Myocyte (in vitro differentiated cells): ENCODE data around the gene CST11. TPM values are rescaled to one million over a fixed set of nuclear protein-coding genes. Genes with fewer than 3 reads are reported as not detected.

Experiments
- total RNA-seq: library from RNA; depleted of rRNA; stranded (reverse); fragments of >200 nt; gene quantifications from 2 replicates; pipeline ENCODE4 v1.2.3, GENCODE V29; 2014

The CST11 gene
- total RNA-seq, 1 donor from 2014 or later: not detected

Other genes with a start within 250 kb of the CST11 start
- gene NXT1, start 102.1 kb downstream of the CST11 start, total RNA-seq: 26.1 and 28.3 TPM in 2 replicates
- gene GZF1, start 90.7 kb downstream of the CST11 start, total RNA-seq: 20.6 and 27.8 TPM in 2 replicates
- 12.8 and 14.2 TPM in 2 replicates for gene NAPB, start 31.4 kb downstream of the CST11 start, total RNA-seq
- not detected in 2 replicates for gene CSTL1, start 13.2 kb downstream of the CST11 start, total RNA-seq
- not detected in 2 replicates for gene CST8, start 38.2 kb upstream of the CST11 start, total RNA-seq
- not detected in 2 replicates for gene CST9L, start 115.6 kb upstream of the CST11 start, total RNA-seq
- gene CST9, start 153.0 kb upstream of the CST11 start, total RNA-seq: not detected in 2 replicates
- 534 and 577 TPM in 2 replicates for gene CST3, start 185.1 kb upstream of the CST11 start, total RNA-seq
- gene CST4, start 236.2 kb upstream of the CST11 start, total RNA-seq: not detected in 2 replicates